ENCODE measurements around the gene SLC7A9. TPM values are rescaled to one million over a fixed set of nuclear protein-coding genes. Genes with fewer than 3 reads are reported as not detected.
"Not testable (repeated sequence)": the region's sequence is repeated elsewhere in the genome, so short reads cannot be mapped to it uniquely, and the experiment has no call there.

The SLC7A9 gene
- total and polyA plus RNA-seq, 4 donors: 6.8 to 16.3 (median 9.8) TPM

- no peak for TF ChIP-seq ATF3 (IDR thresholded peaks at IDR 0.05)
Observed at GRCh38 chr19:32857584-32857983, 12.0 kb downstream of the SLC7A9 start (continued).

- H3K4me1 ChIP-seq (ENCODE audit: control insufficient read depth in 4 of 4, insufficient read depth in 4 of 4, low read length in 3 of 4); H3K9ac ChIP-seq (ENCODE audit: low read depth in 1 of 2, low read length in 2 of 2); H3K27ac ChIP-seq (ENCODE audit: low read depth in 1 of 2, low read length in 2 of 2); DNase-seq (ENCODE audit: low spot score); H3K27me3 ChIP-seq (ENCODE audit: control insufficient read depth in 4 of 4, insufficient read depth in 4 of 4, low read length in 3 of 4); H3K9me3 ChIP-seq (ENCODE audit: control insufficient read depth in 4 of 4, low read length in 3 of 4); H3K4me3 ChIP-seq (ENCODE audit: low read depth in 1 of 3, low read length in 3 of 3): not testable (repeated sequence)
- peaks cover 9 to 45% (median 20%) of the 10 kb centered on the region in 4 donors for H3K36me3 ChIP-seq (ENCODE audit: control insufficient read depth in 4 of 4, insufficient read depth in 3 of 4, low read depth in 1 of 4, low read length in 3 of 4)
- WGBS: 97% methylated on average over 7 of the region's 7 CpGs
Observed at GRCh38 chr19:32856818-32857217, 12.7 kb downstream of the SLC7A9 start.

DNA sequence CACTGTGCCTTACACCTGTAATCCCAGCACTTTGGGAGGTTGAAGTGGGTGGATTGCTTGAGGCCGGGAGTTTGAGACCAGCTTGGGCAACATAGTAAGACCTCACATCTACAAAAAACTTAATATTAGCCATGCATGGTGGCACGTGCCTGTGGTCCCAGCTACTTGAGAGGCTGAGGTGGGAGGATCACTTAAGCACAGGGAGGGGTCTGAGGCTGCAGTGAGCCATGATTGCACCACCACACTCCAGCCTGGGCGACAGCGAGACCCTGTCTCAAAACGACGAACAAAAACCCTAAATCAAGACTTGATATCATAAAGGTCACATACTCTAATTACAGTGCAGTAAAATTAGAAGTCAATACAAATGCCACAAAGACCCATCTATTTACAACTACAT, 17.4 kb downstream of the SLC7A9 start:
- no peak for DNase-seq (ENCODE audit: low spot score)
- TF ChIP-seq HNF4A (conservative IDR thresholded peaks at IDR 0.05) (no peak), MAX (IDR thresholded peaks at IDR 0.05) (no peak), RAD21 (IDR thresholded peaks at IDR 0.05) (no peak), SP1 (IDR thresholded peaks at IDR 0.05) (no peak), HNF4G (IDR thresholded peaks at IDR 0.05) (no peak)
- TF ChIP-seq, protein P1, sequence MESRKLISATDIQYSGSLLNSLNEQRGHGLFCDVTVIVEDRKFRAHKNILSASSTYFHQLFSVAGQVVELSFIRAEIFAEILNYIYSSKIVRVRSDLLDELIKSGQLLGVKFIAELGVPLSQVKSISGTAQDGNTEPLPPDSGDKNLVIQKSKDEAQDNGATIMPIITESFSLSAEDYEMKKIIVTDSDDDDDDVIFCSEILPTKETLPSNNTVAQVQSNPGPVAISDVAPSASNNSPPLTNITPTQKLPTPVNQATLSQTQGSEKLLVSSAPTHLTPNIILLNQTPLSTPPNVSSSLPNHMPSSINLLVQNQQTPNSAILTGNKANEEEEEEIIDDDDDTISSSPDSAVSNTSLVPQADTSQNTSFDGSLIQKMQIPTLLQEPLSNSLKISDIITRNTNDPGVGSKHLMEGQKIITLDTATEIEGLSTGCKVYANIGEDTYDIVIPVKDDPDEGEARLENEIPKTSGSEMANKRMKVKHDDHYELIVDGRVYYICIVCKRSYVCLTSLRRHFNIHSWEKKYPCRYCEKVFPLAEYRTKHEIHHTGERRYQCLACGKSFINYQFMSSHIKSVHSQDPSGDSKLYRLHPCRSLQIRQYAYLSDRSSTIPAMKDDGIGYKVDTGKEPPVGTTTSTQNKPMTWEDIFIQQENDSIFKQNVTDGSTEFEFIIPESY (IDR thresholded peaks at IDR 0.05): no peak
- H3K27ac ChIP-seq (ENCODE audit: low read depth in 1 of 2, low read length in 2 of 2): no peak overlapping the region
- no peak overlapping the region for H3K9ac ChIP-seq (ENCODE audit: low read depth in 1 of 2, low read length in 2 of 2)
- H3K4me1 ChIP-seq (ENCODE audit: control insufficient read depth in 4 of 4, insufficient read depth in 4 of 4, low read length in 3 of 4): no peaks in the 10 kb centered on the region
- H3K27me3 ChIP-seq (ENCODE audit: control insufficient read depth in 4 of 4, insufficient read depth in 4 of 4, low read length in 3 of 4): no peaks in the 10 kb centered on the region
- H3K36me3 ChIP-seq (ENCODE audit: control insufficient read depth in 4 of 4, insufficient read depth in 3 of 4, low read depth in 1 of 4, low read length in 3 of 4): peaks cover 0 to 16% (median 8%) of the 10 kb centered on the region in 4 donors
- H3K4me3 ChIP-seq (ENCODE audit: low read depth in 1 of 3, low read length in 3 of 3): no peak overlapping the region
- WGBS: 94% methylated on average over 6 of the region's 6 CpGs
- no peaks in the 10 kb centered on the region for H3K9me3 ChIP-seq (ENCODE audit: control insufficient read depth in 4 of 4, low read length in 3 of 4)

- not testable (repeated sequence) for H3K4me3 ChIP-seq (ENCODE audit: low read depth in 1 of 3, low read length in 3 of 3); DNase-seq (ENCODE audit: low spot score); H3K27ac ChIP-seq (ENCODE audit: low read depth in 1 of 2, low read length in 2 of 2); H3K36me3 ChIP-seq (ENCODE audit: control insufficient read depth in 4 of 4, insufficient read depth in 3 of 4, low read depth in 1 of 4, low read length in 3 of 4); H3K9me3 ChIP-seq (ENCODE audit: control insufficient read depth in 4 of 4, low read length in 3 of 4); H3K9ac ChIP-seq (ENCODE audit: low read depth in 1 of 2, low read length in 2 of 2); H3K27me3 ChIP-seq (ENCODE audit: control insufficient read depth in 4 of 4, insufficient read depth in 4 of 4, low read length in 3 of 4); H3K4me1 ChIP-seq (ENCODE audit: control insufficient read depth in 4 of 4, insufficient read depth in 4 of 4, low read length in 3 of 4)
- WGBS: no CpG with 5 or more reads among the region's 2 CpGs
Observed at GRCh38 chr19:32848035-32848434, 21.5 kb downstream of the SLC7A9 start.

GRCh38 chr19:32843716-32844245, 25.8 kb downstream of the SLC7A9 start:
- H3K9ac ChIP-seq (ENCODE audit: low read depth in 1 of 2, low read length in 2 of 2): no peak overlapping the region
- no peaks in the 10 kb centered on the region for H3K4me1 ChIP-seq (ENCODE audit: control insufficient read depth in 4 of 4, insufficient read depth in 4 of 4, low read length in 3 of 4)
- 96% methylated on average over 19 of the region's 19 CpGs for WGBS
- no peak overlapping the region for H3K27ac ChIP-seq (ENCODE audit: low read depth in 1 of 2, low read length in 2 of 2)
- peaks cover 0 to 39% (median 23%) of the 10 kb centered on the region in 4 donors for H3K36me3 ChIP-seq (ENCODE audit: control insufficient read depth in 4 of 4, insufficient read depth in 3 of 4, low read depth in 1 of 4, low read length in 3 of 4)
- H3K27me3 ChIP-seq (ENCODE audit: control insufficient read depth in 4 of 4, insufficient read depth in 4 of 4, low read length in 3 of 4): no peaks in the 10 kb centered on the region
- H3K4me3 ChIP-seq (ENCODE audit: low read depth in 1 of 3, low read length in 3 of 3): no peak overlapping the region
- peaks cover 0 to 6% (median 2%) of the 10 kb centered on the region in 4 donors for H3K9me3 ChIP-seq (ENCODE audit: control insufficient read depth in 4 of 4, low read length in 3 of 4)
- DNase-seq (ENCODE audit: low spot score): no peak
- TF ChIP-seq GABPA (IDR thresholded peaks at IDR 0.05 in 1 of 2, conservative IDR thresholded peaks at IDR 0.05 in 1 of 2): no peak
- no peak for TF ChIP-seq NR2F2 (IDR thresholded peaks at IDR 0.05)
- TF ChIP-seq YY1 (IDR thresholded peaks at IDR 0.05): no peak
- no peak for TF ChIP-seq JUND (IDR thresholded peaks at IDR 0.05)
- TF ChIP-seq HNF4G (IDR thresholded peaks at IDR 0.05): no peak
- TF ChIP-seq CTCF (IDR thresholded peaks at IDR 0.05; ENCODE audit: low read depth, low read length, missing input control): no peak
- no peak for TF ChIP-seq MAX (IDR thresholded peaks at IDR 0.05)
- TF ChIP-seq ATF3 (IDR thresholded peaks at IDR 0.05): no peak
- no peak for TF ChIP-seq HNF4A (conservative IDR thresholded peaks at IDR 0.05)
- no peak for TF ChIP-seq TAF1 (conservative IDR thresholded peaks at IDR 0.05)
- TF ChIP-seq, protein P1 (IDR thresholded peaks at IDR 0.05): no peak
- TF ChIP-seq RAD21 (IDR thresholded peaks at IDR 0.05): no peak
- TF ChIP-seq RXRA (IDR thresholded peaks at IDR 0.05): no peak

All from liver (tissue), 9 donors.